CD4-positive, alpha-beta T cell (primary cell): ENCODE measurements around the gene MRPL43. TPM values are rescaled to one million over a fixed set of nuclear protein-coding genes. Genes with fewer than 3 reads are reported as not detected.

ENCODE experiments used
- ATAC-seq: fragments of 200-7000 bp; cut with Tn5 transposase; one replicate; pipeline ENCODE4 v1.10.0; 2022; ENCODE audit warnings: mild to moderate bottlenecking; ENCODE audit not compliant: poor library complexity
- CTCF ChIA-PET: fragments of 350-600 bp; sonication (Branson Sonifier 250); formaldehyde crosslinking; loops from one replicate; lab custom pipeline; 2021; ENCODE audit warnings: antibody characterized with exemption, inconsistent platforms; lab: Charles Lee
- POLR2A ChIA-PET: fragments of 350-600 bp; sonication (Branson Sonifier 250); formaldehyde crosslinking; loops from one replicate; lab custom pipeline; 2021; ENCODE audit warnings: antibody characterized with exemption, inconsistent platforms; lab: Charles Lee
- DNase-seq, 14 experiments: peaks; one replicate each; pipeline ENCODE4 v3.0.0-alpha.2; 2013 to 2020; ENCODE audit warnings: mixed read lengths in 2 of 14
- H3K27ac ChIP-seq, 2 donors: one replicate each; pipeline versions ENCODE4 v1.5.1 to v1.7.0; 2013; ENCODE audit warnings: low read length in 2 of 2, low read depth in 1 of 2, mild to moderate bottlenecking in 1 of 2
- H3K27me3 ChIP-seq, 2 experiments: 1 replicate in 1 of 2; 2 replicates in 1 of 2; pipeline versions ENCODE4 v1.6.1 to v1.7.0; 2013; ENCODE audit warnings: low read length in 2 of 2, control low read depth in 1 of 2, mild to moderate bottlenecking in 1 of 2, moderate library complexity in 1 of 2; ENCODE audit not compliant: insufficient read depth in 2 of 2, control insufficient read depth in 1 of 2
- H3K36me3 ChIP-seq: one replicate; pipeline ENCODE4 v1.6.1; 2013; ENCODE audit warnings: low read length, control low read depth; ENCODE audit not compliant: insufficient read depth
- H3K4me1 ChIP-seq: one replicate; pipeline ENCODE4 v1.6.1; 2013; ENCODE audit warnings: low read length, control low read depth; ENCODE audit not compliant: insufficient read depth
- H3K4me3 ChIP-seq: one replicate; pipeline ENCODE4 v1.5.1; 2013; ENCODE audit warnings: mild to moderate bottlenecking, low read length, moderate library complexity
- H3K9me3 ChIP-seq, 2 experiments: 1 replicate in 1 of 2; 2 replicates in 1 of 2; pipeline versions ENCODE4 v1.6.1 to v1.7.0; 2013; ENCODE audit warnings: low read length in 2 of 2, mild to moderate bottlenecking in 2 of 2, control low read depth in 1 of 2, moderate library complexity in 1 of 2; ENCODE audit not compliant: control insufficient read depth in 1 of 2, insufficient read depth in 1 of 2
- H3K27ac Mint-ChIP-seq: one replicate; pipeline ENCODE4 v1.8.0; 2020; ENCODE audit warnings: mixed read lengths
- H3K27me3 Mint-ChIP-seq: one replicate; pipeline ENCODE4 v1.8.0; 2021; ENCODE audit warnings: mixed read lengths
- H3K36me3 Mint-ChIP-seq: one replicate; pipeline ENCODE4 v1.8.0; 2021; ENCODE audit warnings: low read depth, mixed read lengths
- H3K4me1 Mint-ChIP-seq: one replicate; pipeline ENCODE4 v1.8.0; 2021; ENCODE audit warnings: low read depth, mixed read lengths
- H3K4me3 Mint-ChIP-seq: one replicate; pipeline ENCODE4 v1.8.0; 2020; ENCODE audit warnings: mild to moderate bottlenecking, mixed read lengths
- H3K9me3 Mint-ChIP-seq: one replicate; pipeline ENCODE4 v1.8.0; 2020; ENCODE audit warnings: mixed read lengths
- CTCF ChIP-seq: fragments of 200-600 bp; IDR thresholded peaks from one replicate; pipeline ENCODE4 v1.8.0; 2022; ENCODE audit warnings: antibody characterized with exemption, mild to moderate bottlenecking
- intact Hi-C, 2 experiments: fragments of 100-400 bp; cut with DNase I in 1 of 2; cut with micrococcal nuclease in 1 of 2; formaldehyde crosslinking; loops; one replicate each; pipeline versions ENCODE4 v1.15.1 to v1.9.0; 2023 to 2025; cut with DNase I, micrococcal nuclease
- total RNA-seq, 174 experiments: library from RNA in 2 of 174; stranded (reverse) in 2 of 174; gene quantifications; one replicate each; pipeline ENCODE4 v1.2.3 and lab custom pipeline; 2021 to 2026

Gene MRPL43
- total RNA-seq, 2 experiments from 2014 or later, result 28.5 to 31.0 TPM

GRCh38 chr10:100969187-100970075 lies 17.9 kb downstream of the MRPL43 start, which contains the start of gene SEMA4G:
Gene SEMA4G (plus strand): TSS chr10:100969504. CDS start chr10:100972913, 3,409 bp downstream.
- Histone ChIP-seq H3K27me3 (no peaks in the 10 kb centered on the region), H3K9me3 (no peaks in the 10 kb centered on the region), H3K27ac (no peak within 1 kb of the TSS), H3K4me1 (peaks cover 20% of the 10 kb centered on the region), H3K36me3 (no peaks in the 10 kb centered on the region), H3K4me3 (peak within 1 kb of the TSS; percentile 46)
- peak; percentile 77 for ATAC-seq
- CTCF ChIA-PET, result interaction anchor here (0.7 to 1.4 kb wide), 3 partner anchors 50 to 81 kb away, joined by 3 read pairs; no protein-coding TSS in a partner anchor
- no peak within 1 kb of the TSS for H3K27ac Mint-ChIP-seq
- no peaks in the 10 kb centered on the region for H3K27me3 Mint-ChIP-seq
- DNase-seq, result peak; percentile 14 to 73 (median 36)
- no peaks in the 10 kb centered on the region for H3K9me3 Mint-ChIP-seq
- peaks cover 21% of the 10 kb centered on the region for H3K4me1 Mint-ChIP-seq
- peak within 1 kb of the TSS; percentile 76 for H3K4me3 Mint-ChIP-seq
- POLR2A ChIA-PET, result interaction anchor here (0.6 to 1.1 kb wide), 2 partner anchors 14 to 16 kb away, joined by 3 read pairs; no protein-coding TSS in a partner anchor
- peaks cover 8% of the 10 kb centered on the region for H3K36me3 Mint-ChIP-seq
- TF ChIP-seq CTCF, result peak; percentile 67
- intact Hi-C loops, result loop anchor here (1.0 to 2.0 kb wide), 3 partner anchors 21 to 45 kb away; no protein-coding TSS in a partner anchor

DNA sequence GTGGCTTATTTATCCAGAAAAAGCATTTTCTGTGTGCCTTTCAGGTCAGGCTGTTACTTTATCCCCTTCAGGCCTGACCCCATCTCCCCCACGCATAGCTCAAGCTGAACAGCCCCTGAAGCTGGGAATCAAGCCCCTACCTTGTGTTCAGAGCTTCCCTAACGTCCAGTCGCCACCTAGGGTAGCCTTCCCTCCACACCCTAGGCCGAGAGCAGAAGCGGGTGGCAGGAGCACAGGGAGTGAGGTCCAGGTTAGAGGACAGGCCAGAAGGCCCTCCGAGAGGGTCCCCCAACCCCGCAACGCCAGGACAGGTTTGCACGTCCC lies 18.5 kb downstream of the MRPL43 start:
- H3K4me3 Mint-ChIP-seq, result peak overlapping the region; percentile 76
- Histone ChIP-seq H3K4me3 (peak overlapping the region; percentile 46), H3K4me1 (peaks cover 20% of the 10 kb centered on the region), H3K9me3 (no peaks in the 10 kb centered on the region), H3K27ac (no peak overlapping the region), H3K36me3 (no peaks in the 10 kb centered on the region), H3K27me3 (no peaks in the 10 kb centered on the region)
- POLR2A ChIA-PET, result interaction anchor here (0.6 kb wide), 1 partner anchor 14 kb away, joined by 3 read pairs; no protein-coding TSS in a partner anchor
- CTCF ChIA-PET, result interaction anchor here (0.9 to 1.4 kb wide), 2 partner anchors 50 to 81 kb away, joined by 3 read pairs; no protein-coding TSS in a partner anchor
- no peak for ATAC-seq
- no peak for DNase-seq
- H3K9me3 Mint-ChIP-seq, result no peaks in the 10 kb centered on the region
- no peak for TF ChIP-seq CTCF
- intact Hi-C loops, result loop anchor here (1.0 to 2.0 kb wide), 2 partner anchors 44 to 45 kb away; no protein-coding TSS in a partner anchor
- H3K27me3 Mint-ChIP-seq, result no peaks in the 10 kb centered on the region
- peaks cover 21% of the 10 kb centered on the region for H3K4me1 Mint-ChIP-seq
- peaks cover 8% of the 10 kb centered on the region for H3K36me3 Mint-ChIP-seq
- no peak overlapping the region for H3K27ac Mint-ChIP-seq

DNA sequence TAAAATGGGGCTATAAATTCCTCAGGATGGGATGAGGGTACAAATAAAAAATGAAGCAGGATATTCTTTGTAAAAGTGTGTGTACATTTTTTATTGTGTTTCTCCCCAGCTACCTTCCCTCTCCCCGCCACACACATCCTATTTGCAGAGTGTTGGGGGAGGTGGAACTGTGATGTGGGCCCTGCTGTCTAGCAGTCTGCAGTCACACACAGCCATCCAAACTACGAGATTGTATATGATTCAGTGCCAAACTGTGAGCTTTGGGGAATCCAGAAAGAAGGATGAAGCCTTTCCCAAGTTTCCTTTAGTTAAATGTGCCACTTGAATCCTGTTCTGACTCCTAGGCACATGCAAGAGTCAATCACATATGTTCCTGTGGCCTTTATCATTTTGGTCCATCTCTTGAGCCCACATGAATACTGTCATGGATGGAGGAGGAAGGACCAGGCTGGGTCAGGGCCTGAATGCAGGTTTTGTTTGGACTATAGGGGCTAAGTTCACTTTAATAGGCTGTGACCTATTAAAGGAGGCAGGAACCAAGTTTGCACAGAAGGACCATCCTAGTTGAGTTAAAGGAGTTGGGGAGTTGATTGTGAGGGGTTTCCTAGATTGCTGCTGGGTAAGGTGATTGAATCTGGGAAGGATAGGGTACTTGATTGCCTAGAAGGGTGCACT lies 19.1 kb downstream of the MRPL43 start:
- intact Hi-C loops, result loop anchor here in 1 of 2 experiments (2.0 kb wide), 1 partner anchor 45 kb away; no protein-coding TSS in a partner anchor
- H3K27ac Mint-ChIP-seq, result no peak overlapping the region
- H3K27ac ChIP-seq, result no peak overlapping the region
- no peak for ATAC-seq
- H3K9me3 Mint-ChIP-seq, result no peaks in the 10 kb centered on the region
- no peaks in the 10 kb centered on the region for H3K27me3 Mint-ChIP-seq
- no peaks in the 10 kb centered on the region for H3K9me3 ChIP-seq
- peaks cover 9% of the 10 kb centered on the region for H3K36me3 Mint-ChIP-seq
- CTCF ChIA-PET, result interaction anchor here (0.9 to 1.4 kb wide), 2 partner anchors 51 to 82 kb away, joined by 3 read pairs; no protein-coding TSS in a partner anchor
- no peak for DNase-seq
- peaks cover 20% of the 10 kb centered on the region for H3K4me1 ChIP-seq
- H3K4me3 ChIP-seq, result no peak overlapping the region
- no peak for TF ChIP-seq CTCF
- H3K36me3 ChIP-seq, result no peaks in the 10 kb centered on the region
- POLR2A ChIA-PET, result interaction anchor here (3.0 kb wide), 1 partner anchor 30 kb away, joined by 10 read pairs; the partner anchor contains the start of gene LZTS2
- peak overlapping the region; percentile 76 for H3K4me3 Mint-ChIP-seq
- peaks cover 21% of the 10 kb centered on the region for H3K4me1 Mint-ChIP-seq
- H3K27me3 ChIP-seq, result no peaks in the 10 kb centered on the region
